SW480 (cell line): ENCODE results near the gene THSD7A.

Experiments used
- DNase-seq: peaks from one replicate; pipeline ENCODE4 v3.0.0-alpha.2; 2016; ENCODE audit warnings: low spot score

THSD7A gene

GRCh38 chr7:11410656-11411644 is 421.0 kb downstream of the THSD7A start:
- no peak for DNase-seq

- no peak for DNase-seq
These were observed 427.6 kb downstream of the THSD7A start for GRCh38 chr7:11404355-11404754.

- DNase-seq, result no peak
These were observed 428.2 kb downstream of the THSD7A start for GRCh38 chr7:11403781-11404180.

- no peak for DNase-seq
These were observed 437.6 kb downstream of the THSD7A start for GRCh38 chr7:11394438-11394837.

- DNase-seq, result no peak
These were observed 452.4 kb downstream of the THSD7A start for GRCh38 chr7:11379641-11380040.

DNA sequence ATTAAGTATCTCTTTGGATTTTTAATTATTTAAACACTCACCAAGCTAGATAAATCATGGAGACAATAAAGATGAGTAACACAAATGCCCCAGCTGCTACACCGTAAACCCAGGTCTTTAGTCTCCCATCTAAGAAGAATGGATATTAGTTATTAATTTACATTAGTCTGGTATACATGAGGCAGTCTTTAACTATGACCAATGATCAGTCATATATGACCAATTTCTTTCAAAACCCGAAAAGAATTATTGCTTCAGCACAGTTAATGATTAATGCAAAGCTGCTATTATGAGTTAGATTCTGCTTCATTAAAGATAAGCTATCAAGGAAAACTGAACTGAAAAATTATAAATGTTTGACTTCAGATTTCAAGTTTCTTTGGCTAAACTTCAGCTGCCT is 455.5 kb downstream of the THSD7A start:
- no peak for DNase-seq

- DNase-seq, result no peak
These were observed 457.4 kb downstream of the THSD7A start for GRCh38 chr7:11374629-11375028.

DNA sequence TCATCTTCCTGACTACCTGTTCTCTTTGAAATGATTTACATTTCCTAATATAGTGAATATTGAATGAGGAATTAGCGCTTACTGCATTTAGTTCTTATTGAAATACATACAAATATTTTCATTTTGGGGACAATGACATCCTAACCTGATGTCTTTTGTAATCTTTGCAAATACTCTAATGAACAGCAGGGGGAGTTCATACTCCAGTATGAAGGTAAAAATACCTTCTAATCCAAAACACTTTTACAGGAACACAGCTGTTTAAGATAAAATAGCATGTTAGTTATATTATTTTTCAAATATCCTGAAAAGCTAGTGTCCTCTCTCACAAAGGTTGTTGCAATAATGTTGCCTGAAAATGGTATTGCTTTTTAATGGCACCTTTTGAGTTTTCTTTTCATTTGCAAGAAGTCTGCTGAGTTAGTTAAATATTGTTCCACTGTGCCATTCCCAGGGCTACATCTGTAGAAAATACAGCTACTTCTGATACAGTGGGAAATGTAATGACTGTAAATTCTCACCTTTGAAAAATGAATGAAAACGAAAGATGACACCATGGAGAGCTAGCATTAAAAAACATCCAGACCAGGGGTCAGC is 458.4 kb downstream of the THSD7A start:
- DNase-seq, result peak; percentile 54

DNA sequence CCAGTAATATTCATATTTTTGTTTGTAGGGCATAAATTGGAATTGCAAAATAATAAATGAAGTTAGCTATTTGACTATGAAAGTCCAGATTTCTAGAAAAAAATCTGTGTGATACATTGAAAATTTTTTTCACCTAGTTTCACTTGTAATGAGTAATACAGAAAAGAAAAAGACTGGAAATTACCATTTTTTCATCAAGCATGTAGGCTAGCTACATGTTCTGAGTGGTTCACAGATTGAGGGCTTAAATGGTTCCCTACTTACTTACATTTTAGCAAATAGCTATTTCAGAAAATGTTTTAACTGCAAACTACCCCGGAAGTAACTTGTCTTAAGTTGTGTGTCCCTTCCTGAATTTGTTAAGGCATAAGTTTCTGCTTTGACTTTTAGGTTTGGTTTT is 462.3 kb downstream of the THSD7A start:
- DNase-seq, result no peak

DNA sequence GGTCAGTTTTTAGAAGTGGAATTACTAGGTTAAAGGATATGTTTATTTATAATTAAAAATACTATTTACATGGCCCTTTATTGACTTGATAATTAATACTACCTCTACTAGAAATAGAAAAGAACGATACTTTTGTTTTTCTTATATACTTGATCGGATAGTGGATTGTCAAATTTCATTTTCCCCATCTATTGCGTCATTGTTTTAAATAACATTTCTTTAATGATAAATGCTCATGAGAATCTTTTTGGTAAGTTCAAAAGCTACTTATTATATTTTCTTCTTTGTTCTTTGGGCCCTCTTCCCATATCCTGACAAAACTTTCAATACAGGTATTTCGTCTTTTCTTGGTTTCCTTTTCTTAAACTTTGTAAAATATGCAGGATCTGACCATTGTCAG is 465.9 kb downstream of the THSD7A start:
- no peak for DNase-seq

GRCh38 chr7:11358637-11359036 is 473.4 kb downstream of the THSD7A start:
- no peak for DNase-seq

DNA sequence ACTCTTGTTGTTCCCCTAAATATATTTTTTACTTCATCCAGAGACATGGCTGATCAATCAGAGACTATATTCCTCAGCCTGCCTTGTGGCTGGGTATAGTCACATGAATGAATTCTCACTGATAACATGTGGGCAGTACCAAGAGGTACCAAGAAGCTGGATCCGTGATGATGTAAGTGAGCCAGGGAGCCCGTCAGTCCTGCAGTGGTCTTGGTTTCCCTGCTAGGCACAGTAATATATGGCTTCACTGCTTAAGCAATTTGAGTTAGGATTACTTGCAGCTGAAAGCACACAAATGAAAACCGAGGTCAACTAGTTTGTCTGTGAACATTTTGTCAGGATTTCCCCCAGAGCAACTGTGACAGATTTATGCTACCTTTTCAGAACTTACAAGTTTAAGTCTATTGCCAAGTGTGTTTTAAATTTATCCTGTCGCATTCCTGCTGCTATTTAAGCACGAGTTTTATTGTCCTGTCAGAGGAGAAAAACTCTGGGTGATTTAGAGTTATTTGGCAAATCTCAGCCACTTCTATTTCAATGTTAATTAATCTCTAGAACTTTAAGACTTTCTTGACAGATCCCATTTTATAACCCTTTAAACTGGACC is 476.5 kb downstream of the THSD7A start:
- no peak for DNase-seq

GRCh38 chr7:11346302-11346701 is 485.7 kb downstream of the THSD7A start:
- DNase-seq, result no peak

GRCh38 chr7:11345621-11346020 is 486.4 kb downstream of the THSD7A start:
- DNase-seq, result no peak

DNA sequence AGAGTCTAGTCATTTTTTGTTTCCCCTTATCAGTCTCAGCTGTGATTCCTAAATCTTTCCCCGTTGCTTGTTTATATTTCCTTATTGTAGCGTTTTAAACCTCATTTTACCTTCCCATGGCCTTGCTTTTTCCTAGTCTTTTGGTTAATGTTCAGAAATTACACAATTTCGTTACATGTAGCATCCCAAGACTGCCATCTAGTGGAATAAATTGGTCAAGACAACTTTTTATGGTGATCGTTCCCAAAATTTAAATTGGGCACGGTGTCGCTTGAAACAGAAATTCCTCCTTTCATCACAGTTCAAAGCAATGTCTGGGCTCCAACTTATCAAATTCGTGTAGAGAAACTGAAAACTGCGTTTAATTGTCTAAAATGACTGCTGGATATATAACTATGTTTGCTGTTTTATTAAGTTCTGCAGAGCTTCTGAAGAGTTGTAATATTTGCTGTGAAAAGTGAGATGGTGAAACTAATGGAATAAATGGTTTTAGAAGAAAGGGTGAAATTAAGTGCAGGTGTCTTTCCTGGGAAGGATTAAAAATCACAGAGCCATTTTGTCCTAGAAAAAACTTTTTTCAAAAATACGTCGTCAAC is 488.1 kb downstream of the THSD7A start:
- peak; percentile 34 for DNase-seq

- no peak for DNase-seq
These were observed 488.9 kb downstream of the THSD7A start for GRCh38 chr7:11343136-11343535.

DNA sequence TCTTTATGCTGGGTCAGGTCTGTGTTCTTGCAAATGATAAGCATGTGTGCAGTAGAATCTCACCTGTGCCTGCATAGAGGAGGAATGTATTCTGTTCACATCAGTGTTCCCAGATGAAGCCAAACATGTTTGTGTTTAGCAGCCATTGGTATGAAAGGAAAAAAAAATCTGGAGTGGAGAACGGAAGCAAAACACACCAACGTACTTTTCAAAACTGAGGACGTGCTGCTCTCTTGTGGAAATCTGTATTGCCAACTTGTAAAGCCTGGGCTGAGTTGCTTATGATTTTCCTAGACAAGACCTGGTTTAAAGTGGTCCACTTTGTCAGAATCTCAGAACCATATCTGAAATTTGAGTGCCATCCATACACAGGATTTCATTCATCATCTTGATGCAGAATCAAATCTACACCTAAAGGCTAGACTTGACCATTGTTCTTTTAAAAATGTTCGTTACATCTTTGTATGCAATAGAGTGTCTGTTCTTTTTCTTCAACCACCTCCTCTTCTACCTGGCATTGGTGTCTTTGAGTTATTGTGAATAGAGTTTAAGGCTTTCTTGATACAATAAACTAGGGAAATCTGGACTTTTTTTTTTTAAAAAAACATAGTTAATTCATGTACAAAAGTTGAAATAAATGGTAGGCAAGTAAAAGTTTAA is 490.6 kb downstream of the THSD7A start:
- DNase-seq, result peak; percentile 44

- no peak for DNase-seq
These were observed 495.6 kb downstream of the THSD7A start for GRCh38 chr7:11336432-11336831.

- no peak for DNase-seq
These were observed 496.1 kb downstream of the THSD7A start for GRCh38 chr7:11335947-11336346.

GRCh38 chr7:11332865-11333228 is 499.2 kb downstream of the THSD7A start:
- DNase-seq, result no peak

- DNase-seq, result no peak
These were observed 499.7 kb downstream of the THSD7A start for GRCh38 chr7:11332186-11332864.
